Measurements from ENCODE around the gene BLZF1. TPM values are rescaled to one million over a fixed set of nuclear protein-coding genes. Genes with fewer than 3 reads are reported as not detected.

The BLZF1 gene
- total RNA-seq, 6 donors from 2014 or later, result 11.4 to 33.5 (median 23.1) TPM

- no peak for DNase-seq
- H3K27me3 ChIP-seq, result no peaks in the 10 kb centered on the region
- H3K27ac ChIP-seq, result no peak overlapping the region
- H3K4me3 ChIP-seq, result no peak overlapping the region
- H3K4me1 ChIP-seq, result no peaks in the 10 kb centered on the region
- no peak for ATAC-seq (ENCODE audit: low FRiP score in 2 of 2)
- TF ChIP-seq POLR2AphosphoS5 (IDR thresholded peaks at IDR 0.05) (no peak), POLR2A (IDR thresholded peaks at IDR 0.05) (no peak), CTCF (IDR thresholded peaks at IDR 0.05) (no peak), EP300 (IDR thresholded peaks at IDR 0.05) (no peak)
- WGBS, 2 donors, result 93 to 97% methylated on average over 1 of the region's 1 CpG
- H3K9me3 ChIP-seq, result no peaks in the 10 kb centered on the region
- no peaks in the 10 kb centered on the region for H3K36me3 ChIP-seq
Measured at GRCh38 chr1:169345511-169345910, 22.5 kb upstream of the BLZF1 start.

GRCh38 chr1:169346036-169346589, 21.9 kb upstream of the BLZF1 start:
- H3K4me3 ChIP-seq, result no peak overlapping the region
- H3K27me3 ChIP-seq, result no peaks in the 10 kb centered on the region
- no peaks in the 10 kb centered on the region for H3K36me3 ChIP-seq
- H3K4me1 ChIP-seq, result no peaks in the 10 kb centered on the region
- TF ChIP-seq POLR2AphosphoS5 (IDR thresholded peaks at IDR 0.05), result no peak
- TF ChIP-seq POLR2A (IDR thresholded peaks at IDR 0.05), result no peak
- TF ChIP-seq EP300 (IDR thresholded peaks at IDR 0.05), result no peak
- no peak for TF ChIP-seq CTCF (IDR thresholded peaks at IDR 0.05)
- H3K9me3 ChIP-seq, result no peaks in the 10 kb centered on the region
- DNase-seq, result no peak
- no peak overlapping the region for H3K27ac ChIP-seq
- ATAC-seq (ENCODE audit: low FRiP score in 2 of 2), result no peak
- 95 to 97% methylated on average over 3 of the region's 3 CpGs for WGBS, 2 donors

GRCh38 chr1:169347688-169348382, 20.2 kb upstream of the BLZF1 start:
- H3K27me3 ChIP-seq, result no peaks in the 10 kb centered on the region
- H3K4me3 ChIP-seq, result no peak overlapping the region
- no peak for DNase-seq
- H3K36me3 ChIP-seq, result no peaks in the 10 kb centered on the region
- WGBS, 2 donors, result 53 to 60% methylated on average over 2 of the region's 2 CpGs
- H3K4me1 ChIP-seq, result no peaks in the 10 kb centered on the region
- no peak for TF ChIP-seq POLR2A (IDR thresholded peaks at IDR 0.05)
- TF ChIP-seq POLR2AphosphoS5 (IDR thresholded peaks at IDR 0.05), result no peak
- TF ChIP-seq EP300 (IDR thresholded peaks at IDR 0.05), result no peak
- no peak for TF ChIP-seq CTCF (IDR thresholded peaks at IDR 0.05)
- H3K27ac ChIP-seq, result no peak overlapping the region
- ATAC-seq (ENCODE audit: low FRiP score in 2 of 2), result no peak
- no peaks in the 10 kb centered on the region for H3K9me3 ChIP-seq

- H3K9me3 ChIP-seq, result no peaks in the 10 kb centered on the region
- H3K36me3 ChIP-seq, result no peaks in the 10 kb centered on the region
- peak in 1 of 2 donors; percentile 71 for ATAC-seq (ENCODE audit: low FRiP score in 2 of 2)
- no peak for DNase-seq
- no peaks in the 10 kb centered on the region for H3K27me3 ChIP-seq
- H3K4me3 ChIP-seq, result no peak overlapping the region
- no peak for TF ChIP-seq POLR2A (IDR thresholded peaks at IDR 0.05)
- TF ChIP-seq CTCF (IDR thresholded peaks at IDR 0.05), result peak; percentile 66 to 80 (median 78)
- WGBS, 2 donors, result 44 to 45% methylated on average over 5 of the region's 5 CpGs
- H3K27ac ChIP-seq, result no peak overlapping the region
- H3K4me1 ChIP-seq, result no peaks in the 10 kb centered on the region
Measured at GRCh38 chr1:169348383-169349036, 19.5 kb upstream of the BLZF1 start.

All from upper lobe of left lung (tissue), 6 donors.